Muscle of back (tissue), 13 donors: ENCODE measurements around the gene GAGE12C. TPM values are rescaled to one million over a fixed set of nuclear protein-coding genes. Genes with fewer than 3 reads are reported as not detected.
"Not testable (repeated sequence)": the region's sequence is repeated elsewhere in the genome, so short reads cannot be mapped to it uniquely, and the experiment has no call there.

Source experiments
- DNase-seq, 3 donors: peaks; one replicate each; pipeline versions ENCODE4 v3.0.0 to v3.0.0-alpha.2; 2013
- long read RNA-seq, 9 donors: transcript quantifications; one replicate each; lab custom pipeline, GENCODE V29; 2026
- polyA plus RNA-seq, 10 donors: library from polyadenylated mRNA; unstranded; fragments of 120-200 nt; gene quantifications; one replicate each; pipeline ENCODE4 v1.2.1, GENCODE V29; 2013; ENCODE audit not compliant: insufficient read length in 10 of 10

Gene GAGE12C
- not detected for polyA plus RNA-seq
- long read RNA-seq, donor 1: 0 reads
- long read RNA-seq, donor 2: 0 reads
- long read RNA-seq, donor 3: 0 reads
- long read RNA-seq, donor 4: 0 reads
- long read RNA-seq, donor 5: 0 reads
- long read RNA-seq, donor 6: 0 reads
- long read RNA-seq, donor 7: 0 reads
- long read RNA-seq, donor 8: 0 reads
- long read RNA-seq, donor 9: 0 reads

- DNase-seq: not testable (repeated sequence)
These were observed at the start of gene GAGE12C for GRCh38 chrX:49531877-49532276. GAGE12C (plus strand) TSS chrX:49532177; CDS start chrX:49533332, 1,155 bp downstream.

- DNase-seq: not testable (repeated sequence)
These were observed 9.5 kb downstream of the GAGE12C start, which contains the start of gene GAGE12D for GRCh38 chrX:49541433-49541832. GAGE12D (plus strand) TSS chrX:49541733; CDS start chrX:49542888, 1,155 bp downstream.

- not testable (repeated sequence) for DNase-seq
These were observed 19.0 kb downstream of the GAGE12C start, which contains the start of gene GAGE12E for GRCh38 chrX:49550989-49551388. GAGE12E (plus strand) TSS chrX:49551289; CDS start chrX:49552444, 1,155 bp downstream.

- not testable (repeated sequence) for DNase-seq
These were observed 28.6 kb downstream of the GAGE12C start, which contains the start of gene GAGE12F for GRCh38 chrX:49560542-49560941. GAGE12F (plus strand) TSS chrX:49560842; CDS start chrX:49561997, 1,155 bp downstream.

GRCh38 chrX:49568728-49569127 lies 36.8 kb downstream of the GAGE12C start:
- DNase-seq: not testable (repeated sequence)

GRCh38 chrX:49569152-49569551 lies 37.2 kb downstream of the GAGE12C start:
- not testable (repeated sequence) for DNase-seq

GRCh38 chrX:49570100-49570499 lies 38.1 kb downstream of the GAGE12C start, which contains the start of gene GAGE12G:
GAGE12G (plus strand) TSS chrX:49570400; CDS start chrX:49571555, 1,155 bp downstream.
- DNase-seq: not testable (repeated sequence)

- DNase-seq: not testable (repeated sequence)
These were observed 47.7 kb downstream of the GAGE12C start, which contains the start of gene GAGE12H for GRCh38 chrX:49579649-49580048. GAGE12H (plus strand) TSS chrX:49579949; CDS start chrX:49581104, 1,155 bp downstream.

Other genes with a start within 250 kb of the GAGE12C start
- not detected for gene GAGE10, start 228.5 kb upstream of the GAGE12C start, polyA plus RNA-seq
- gene GAGE12J, start 210.1 kb upstream of the GAGE12C start, polyA plus RNA-seq: not detected
- gene GAGE13, start 200.6 kb upstream of the GAGE12C start, polyA plus RNA-seq: not detected
- gene GAGE12D, start 9.6 kb downstream of the GAGE12C start, polyA plus RNA-seq: not detected
- not detected for gene GAGE12E, start 19.1 kb downstream of the GAGE12C start, polyA plus RNA-seq
- not detected for gene GAGE12F, start 28.7 kb downstream of the GAGE12C start, polyA plus RNA-seq
- not detected for gene GAGE12G, start 38.2 kb downstream of the GAGE12C start, polyA plus RNA-seq
- not detected for gene GAGE12H, start 47.8 kb downstream of the GAGE12C start, polyA plus RNA-seq
- not detected for gene GAGE2A, start 57.3 kb downstream of the GAGE12C start, polyA plus RNA-seq
- not detected for gene GAGE1, start 66.8 kb downstream of the GAGE12C start, polyA plus RNA-seq
- gene PAGE1, start 163.8 kb downstream of the GAGE12C start, polyA plus RNA-seq: not detected